Retinal pigment epithelial cell (primary cell): ENCODE data around the gene RCAN3.
A peak's percentile ranks its signal among the peaks of the same experiment; 100 is the strongest.
"Not testable (repeated sequence)": the region's sequence is repeated elsewhere in the genome, so short reads cannot be mapped to it uniquely, and the experiment has no call there.

Experiments
- DNase-seq: peaks from one replicate; pipeline ENCODE4 v3.0.0-alpha.2; 2010; ENCODE audit warnings: low read depth
- H3K4me3 ChIP-seq: 2 replicates; pipeline ENCODE4 v1.5.1; 2011; ENCODE audit warnings: mild to moderate bottlenecking, low read length, control low read depth, moderate library complexity
- TF ChIP-seq, protein P1 (sequence below): conservative IDR thresholded peaks from 2 replicates; pipeline ENCODE4 v1.5.1; 2011; ENCODE audit warnings: low read depth, low read length, control low read depth, inconsistent platforms

Gene RCAN3

DNA sequence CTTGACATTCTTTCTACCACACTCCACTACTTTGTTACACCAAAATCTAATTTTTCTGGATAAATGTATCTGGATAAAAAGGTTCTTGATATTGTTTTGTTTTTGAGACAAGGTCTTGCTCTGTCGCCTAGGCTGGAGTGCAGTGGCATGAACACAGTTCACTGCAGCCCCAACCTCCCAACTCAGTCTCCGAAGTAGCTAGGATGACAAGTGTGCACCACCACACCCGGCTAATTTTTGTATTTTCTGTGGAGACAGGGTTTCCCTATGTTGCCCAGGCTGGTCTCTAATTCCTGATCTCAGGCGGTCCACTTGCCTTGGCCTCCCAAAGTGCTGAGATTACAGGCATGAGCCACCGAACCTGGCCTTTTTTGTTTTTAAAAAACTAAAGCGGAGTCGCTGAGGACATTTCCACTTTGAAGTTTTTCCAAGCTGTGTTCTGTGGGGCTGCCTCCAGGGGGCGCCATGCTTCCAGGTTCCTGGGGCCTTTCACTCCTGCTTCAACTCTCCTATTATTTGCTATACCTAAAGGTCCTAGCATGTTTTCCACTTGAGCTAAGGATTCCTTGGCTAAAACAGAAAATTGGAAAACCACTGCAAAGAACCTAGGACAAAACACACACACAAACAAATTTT, 39.2 kb downstream of the RCAN3 start:
- TF ChIP-seq, protein P1, sequence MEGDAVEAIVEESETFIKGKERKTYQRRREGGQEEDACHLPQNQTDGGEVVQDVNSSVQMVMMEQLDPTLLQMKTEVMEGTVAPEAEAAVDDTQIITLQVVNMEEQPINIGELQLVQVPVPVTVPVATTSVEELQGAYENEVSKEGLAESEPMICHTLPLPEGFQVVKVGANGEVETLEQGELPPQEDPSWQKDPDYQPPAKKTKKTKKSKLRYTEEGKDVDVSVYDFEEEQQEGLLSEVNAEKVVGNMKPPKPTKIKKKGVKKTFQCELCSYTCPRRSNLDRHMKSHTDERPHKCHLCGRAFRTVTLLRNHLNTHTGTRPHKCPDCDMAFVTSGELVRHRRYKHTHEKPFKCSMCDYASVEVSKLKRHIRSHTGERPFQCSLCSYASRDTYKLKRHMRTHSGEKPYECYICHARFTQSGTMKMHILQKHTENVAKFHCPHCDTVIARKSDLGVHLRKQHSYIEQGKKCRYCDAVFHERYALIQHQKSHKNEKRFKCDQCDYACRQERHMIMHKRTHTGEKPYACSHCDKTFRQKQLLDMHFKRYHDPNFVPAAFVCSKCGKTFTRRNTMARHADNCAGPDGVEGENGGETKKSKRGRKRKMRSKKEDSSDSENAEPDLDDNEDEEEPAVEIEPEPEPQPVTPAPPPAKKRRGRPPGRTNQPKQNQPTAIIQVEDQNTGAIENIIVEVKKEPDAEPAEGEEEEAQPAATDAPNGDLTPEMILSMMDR = peak; percentile 55
- DNase-seq = no peak
- no peak overlapping the region for H3K4me3 ChIP-seq

DNA sequence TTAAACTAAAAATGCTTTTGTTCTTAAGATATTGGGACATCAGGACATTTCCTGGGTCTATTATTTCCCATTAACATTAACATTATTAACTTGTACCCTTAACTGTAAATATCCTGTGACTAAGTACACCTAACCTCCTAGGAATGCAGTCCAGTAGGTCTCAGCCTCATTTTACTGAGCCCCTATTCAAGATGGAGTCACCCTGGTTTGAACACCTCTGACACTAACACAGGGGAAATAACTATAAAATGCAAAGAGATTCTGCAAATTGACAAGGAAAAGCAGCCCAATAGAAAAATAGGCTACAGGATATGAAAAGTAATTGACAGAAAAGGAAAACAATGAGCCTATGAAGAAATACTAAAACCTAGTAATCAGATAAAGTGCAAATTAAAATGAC, 41.6 kb downstream of the RCAN3 start:
- DNase-seq = no peak
- H3K4me3 ChIP-seq = no peak overlapping the region
- TF ChIP-seq, protein P1 = no peak

DNA sequence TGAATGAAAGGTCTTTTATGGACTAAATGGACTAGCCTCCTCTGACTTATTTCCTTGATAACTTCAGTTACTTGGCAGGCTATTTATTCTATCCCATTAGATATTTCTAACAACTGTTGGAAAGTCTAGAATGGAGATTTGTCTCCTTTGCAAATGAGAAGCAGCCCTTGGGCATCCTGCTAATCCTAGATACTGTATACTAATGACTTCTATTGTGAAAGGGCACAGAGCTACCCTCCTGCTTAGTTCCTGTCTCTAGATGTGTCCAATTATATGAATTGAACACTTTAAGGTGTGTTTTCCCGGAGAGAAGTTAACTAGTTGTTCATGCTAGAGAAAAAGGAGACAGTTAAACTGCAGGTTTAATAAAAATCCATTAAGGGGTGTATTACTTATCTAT, 43.0 kb downstream of the RCAN3 start:
- DNase-seq = no peak
- H3K4me3 ChIP-seq = no peak overlapping the region
- TF ChIP-seq, protein P1 = no peak

DNA sequence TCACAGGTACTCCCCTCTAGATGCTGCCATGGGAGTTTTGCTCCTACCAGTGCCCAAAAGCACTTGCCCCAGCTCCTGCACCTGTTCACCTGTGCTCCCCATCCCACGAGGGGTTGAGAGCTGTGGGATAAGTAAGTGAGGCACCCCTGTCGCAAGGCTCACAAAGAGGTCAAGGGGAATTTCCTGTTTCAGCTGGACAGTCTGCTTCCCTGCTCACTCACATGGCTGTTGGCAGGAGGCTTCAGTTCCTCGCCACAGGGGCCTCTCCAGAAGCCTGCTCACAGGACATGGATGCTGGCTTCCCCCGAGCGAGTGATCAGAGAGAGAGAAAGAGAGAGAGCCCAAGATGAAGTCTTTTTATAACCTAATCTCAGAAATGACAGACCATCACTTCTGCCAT, 44.6 kb downstream of the RCAN3 start:
- TF ChIP-seq, protein P1 = no peak
- H3K4me3 ChIP-seq = no peak overlapping the region
- DNase-seq = no peak

DNA sequence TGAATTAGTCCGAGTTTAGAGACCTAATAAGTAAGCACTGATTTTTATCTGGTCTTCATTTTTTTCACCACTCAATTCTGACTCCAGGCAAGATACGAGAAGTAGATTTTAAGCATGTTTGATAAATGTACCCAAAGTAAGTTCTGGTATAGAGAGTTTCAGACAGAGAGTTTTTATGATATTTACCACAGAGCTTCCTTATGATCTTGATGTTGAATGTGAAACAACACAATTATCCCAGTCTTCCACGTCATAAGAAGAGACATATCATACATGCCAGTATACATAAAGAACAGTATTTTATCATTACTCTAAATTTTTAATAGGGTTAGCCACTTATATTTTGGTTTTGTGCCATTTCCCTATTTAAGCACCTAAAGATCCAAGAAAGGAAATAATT, 45.4 kb downstream of the RCAN3 start:
- no peak for DNase-seq
- TF ChIP-seq, protein P1 = no peak
- no peak overlapping the region for H3K4me3 ChIP-seq

DNA sequence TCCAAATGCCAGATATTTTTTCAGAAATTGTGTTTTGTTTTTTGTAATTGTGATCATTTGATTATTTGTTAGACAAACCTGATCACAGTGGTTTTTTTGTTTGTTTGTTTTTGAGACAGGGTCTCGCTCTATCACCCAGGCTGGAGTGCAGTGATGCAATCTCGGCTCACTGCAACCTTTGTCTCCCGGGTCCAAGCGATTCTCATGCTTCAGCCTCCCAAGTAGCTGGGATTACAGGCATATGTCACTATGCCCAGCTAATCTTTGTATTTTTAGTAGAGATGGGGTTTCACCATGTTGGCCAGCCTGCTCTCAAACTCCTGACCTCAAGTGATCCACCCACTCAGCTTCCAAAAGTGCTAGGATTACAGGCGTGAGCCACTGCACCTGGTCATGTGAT, 46.6 kb downstream of the RCAN3 start:
- not testable (repeated sequence) for H3K4me3 ChIP-seq, DNase-seq

DNA sequence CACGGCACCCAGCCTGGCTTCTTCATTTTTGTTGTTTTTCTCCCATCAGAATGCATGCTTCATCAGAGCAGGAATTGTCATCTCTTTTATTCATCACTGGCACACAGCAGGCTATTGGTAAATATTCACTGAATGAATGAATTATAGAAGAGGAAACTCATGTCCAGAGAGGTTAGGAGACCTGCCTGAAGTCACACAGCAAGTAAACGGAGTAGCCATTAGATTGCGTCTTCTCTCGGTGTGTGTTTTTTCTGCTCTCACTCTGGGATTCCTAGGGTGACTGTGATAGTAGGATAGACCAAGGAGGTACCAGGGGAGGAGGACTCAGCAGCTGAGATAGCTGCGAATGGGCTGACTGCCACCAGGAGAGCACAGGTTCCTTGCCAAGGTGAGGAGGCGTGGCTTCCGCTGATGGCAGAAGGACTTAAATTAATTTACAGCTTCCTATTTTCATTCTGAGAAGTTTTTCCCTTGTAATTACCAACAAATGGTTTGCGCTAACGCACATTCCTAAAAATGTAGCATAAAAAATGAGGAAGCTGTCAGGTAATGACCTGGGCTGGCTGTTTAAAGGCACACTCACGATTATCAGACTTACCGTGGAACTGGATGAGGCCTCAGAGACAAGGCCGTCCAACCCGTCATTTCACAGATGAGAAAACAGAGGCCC, 48.8 kb downstream of the RCAN3 start:
- no peak for DNase-seq
- TF ChIP-seq, protein P1 = no peak
- H3K4me3 ChIP-seq = no peak overlapping the region
